NCI-H2171 treated with DMSO at 0.1 percent for 48 hours (cell line): ENCODE data around the gene C4orf54.

Source experiments
- DNase-seq: peaks from one replicate; lab custom pipeline; 2025; lab: John Stamatoyannopoulos, UW

The C4orf54 gene

GRCh38 chr4:99651811-99652485, 5.7 kb downstream of the C4orf54 start:
- no peak for DNase-seq

- no peak for DNase-seq
These were observed 6.4 kb downstream of the C4orf54 start for GRCh38 chr4:99651016-99651769.

DNA sequence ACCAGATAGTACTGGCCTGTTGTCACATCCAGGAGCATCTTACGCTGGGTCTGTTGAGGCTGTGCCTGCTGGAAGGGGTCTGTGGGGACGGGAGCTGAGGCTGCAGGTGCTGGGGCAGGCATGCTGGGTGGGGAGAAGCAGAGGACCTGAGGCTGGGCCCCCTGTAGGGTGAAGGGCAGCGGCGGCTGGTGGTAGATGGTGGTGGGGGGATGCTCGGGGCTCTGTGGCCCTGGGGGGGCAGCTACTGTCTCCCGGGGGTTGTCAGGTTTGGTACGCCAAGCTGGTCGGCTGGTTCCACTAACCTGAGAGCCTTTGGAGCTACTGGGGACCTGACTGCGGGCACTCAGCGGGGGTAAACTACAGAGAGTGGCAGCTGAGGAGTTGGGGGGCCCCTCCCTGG, 7.8 kb downstream of the C4orf54 start:
- no peak for DNase-seq

DNA sequence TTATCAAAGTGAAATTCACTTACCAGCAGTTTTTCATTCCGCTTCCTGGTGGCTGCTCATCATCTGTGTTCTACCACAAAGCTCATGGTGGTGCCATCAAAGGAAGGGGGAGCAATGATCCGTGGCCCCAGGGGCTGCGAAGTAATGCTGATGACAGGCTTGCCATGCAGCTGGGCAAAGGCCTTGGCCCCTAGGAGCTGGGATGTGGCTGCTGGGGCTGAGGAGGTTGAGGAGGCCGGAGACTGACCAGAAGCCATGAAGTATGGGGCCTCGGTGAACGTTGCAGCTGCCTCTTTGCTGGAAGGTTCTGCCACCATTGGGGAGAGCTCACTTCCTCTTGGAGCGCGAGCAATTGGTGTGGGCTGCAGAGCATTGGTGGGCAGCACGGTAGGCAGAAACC, 8.4 kb downstream of the C4orf54 start:
- no peak for DNase-seq

DNA sequence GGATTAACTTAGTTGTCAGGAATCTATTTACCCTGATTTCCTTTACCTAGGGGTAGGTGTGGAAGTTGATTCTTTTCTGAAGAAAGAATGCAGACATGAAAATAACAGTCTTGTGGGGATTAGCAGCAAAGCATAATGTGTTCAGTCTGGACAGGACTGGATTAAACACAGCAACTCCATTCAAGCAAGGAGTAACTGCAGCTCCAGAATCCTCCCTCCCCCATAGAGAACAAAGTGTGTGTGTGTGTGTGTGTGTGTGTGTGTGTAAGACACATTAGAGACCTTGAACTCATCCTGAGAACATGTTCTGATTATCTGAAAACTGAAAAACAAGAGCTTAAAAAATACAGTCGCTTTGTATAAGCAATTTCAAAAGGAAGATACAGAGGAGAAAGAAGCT, 9.3 kb downstream of the C4orf54 start:
- DNase-seq: no peak

GRCh38 chr4:99647071-99647470, 10.6 kb downstream of the C4orf54 start:
- no peak for DNase-seq

GRCh38 chr4:99645638-99646037, 12.0 kb downstream of the C4orf54 start:
- no peak for DNase-seq

GRCh38 chr4:99645036-99645435, 12.6 kb downstream of the C4orf54 start:
- no peak for DNase-seq

DNA sequence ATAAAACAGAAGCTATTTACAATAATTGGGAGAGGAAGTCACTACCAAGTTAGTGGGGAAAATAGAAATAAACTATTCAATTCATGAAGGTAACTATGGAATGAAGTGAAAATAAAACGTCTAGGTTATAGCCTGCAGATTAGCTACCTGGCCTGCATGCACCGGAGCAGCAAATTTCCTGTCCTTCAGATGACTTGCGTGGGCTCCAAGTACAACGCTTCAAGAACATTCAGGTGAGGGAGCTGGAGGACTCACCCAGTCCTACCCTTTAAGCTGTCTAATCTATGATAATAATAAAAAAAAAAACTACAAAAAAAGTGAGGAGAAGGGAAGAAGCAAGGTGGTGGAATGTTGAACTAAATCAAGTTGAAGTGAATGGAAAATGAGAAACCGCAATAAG, 13.2 kb downstream of the C4orf54 start:
- no peak for DNase-seq

DNA sequence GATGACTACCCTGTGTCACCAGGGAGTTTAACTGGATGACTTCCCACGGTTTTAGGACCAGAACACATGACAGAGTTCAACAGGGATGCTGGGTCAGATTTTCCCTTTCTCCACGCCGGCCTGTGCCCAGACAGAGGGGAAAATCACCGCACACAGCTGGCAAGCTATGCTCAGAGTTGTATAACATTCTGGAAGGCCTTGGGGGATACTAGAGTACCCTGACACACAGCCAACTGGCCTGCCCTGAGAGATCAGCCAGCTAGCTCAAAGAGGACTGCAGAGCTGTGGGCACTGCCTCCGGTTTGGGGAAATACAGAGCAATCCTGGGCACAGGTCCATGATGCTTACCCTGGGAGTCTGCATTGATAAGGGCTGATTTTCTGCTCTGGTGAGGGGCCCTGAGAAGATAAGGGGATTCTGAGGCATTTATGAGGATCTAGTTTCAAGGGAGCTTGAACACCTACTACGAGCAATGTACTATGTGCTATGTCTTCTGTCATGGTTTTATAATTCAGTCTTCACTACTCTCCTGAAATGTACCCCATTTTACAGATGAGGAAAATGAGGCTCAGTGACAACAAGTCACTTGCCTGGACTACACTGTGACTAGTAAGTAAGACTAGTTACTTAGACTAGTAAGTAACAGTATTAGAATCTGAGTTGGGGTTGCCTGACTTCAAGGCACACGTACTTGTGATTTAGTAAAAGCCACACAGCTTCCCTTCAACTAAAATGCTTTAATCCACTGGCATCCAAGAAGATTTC, 14.7 kb downstream of the C4orf54 start:
- DNase-seq: no peak

- DNase-seq: no peak
These were observed 17.0 kb downstream of the C4orf54 start for GRCh38 chr4:99640676-99641075.

GRCh38 chr4:99637174-99637573, 20.5 kb downstream of the C4orf54 start:
- DNase-seq: no peak

DNA sequence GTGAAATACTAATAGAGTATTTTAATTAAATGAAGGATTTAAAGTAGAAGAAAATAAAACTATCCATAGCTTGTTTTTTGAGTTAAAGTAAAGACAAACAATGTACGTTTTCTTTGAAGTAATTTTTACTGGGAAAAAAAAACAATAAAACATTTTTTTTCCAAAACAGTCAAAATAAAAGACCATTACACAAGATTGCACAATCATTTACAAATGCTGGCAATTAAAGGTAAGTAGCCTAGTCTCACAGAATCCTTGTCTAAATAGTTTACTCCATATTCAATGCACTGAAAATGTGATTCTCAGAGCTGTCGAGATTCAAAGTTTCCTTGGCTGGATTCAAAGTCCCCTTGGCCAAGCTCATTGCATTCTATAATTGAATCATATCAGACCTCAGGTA, 21.2 kb downstream of the C4orf54 start:
- DNase-seq: no peak

DNA sequence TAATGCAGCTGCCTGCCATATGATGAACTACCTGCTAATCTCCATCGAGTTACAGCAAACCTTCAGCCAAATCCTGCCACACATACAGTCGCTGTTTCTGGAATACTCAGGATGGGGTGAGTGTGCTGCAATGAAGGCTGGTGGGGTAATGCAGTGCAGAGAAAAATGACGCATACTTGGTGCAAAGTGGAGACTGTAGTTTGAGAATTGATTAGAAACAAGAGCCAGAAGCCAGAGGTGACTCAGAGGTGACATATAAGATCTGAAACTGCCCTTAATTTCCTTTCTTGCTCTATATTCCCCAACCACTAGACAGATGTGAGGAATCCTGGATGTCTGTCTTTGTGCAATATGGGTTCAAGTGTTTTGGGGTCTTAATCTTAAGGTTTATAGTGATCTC, 22.0 kb downstream of the C4orf54 start:
- DNase-seq: no peak

DNA sequence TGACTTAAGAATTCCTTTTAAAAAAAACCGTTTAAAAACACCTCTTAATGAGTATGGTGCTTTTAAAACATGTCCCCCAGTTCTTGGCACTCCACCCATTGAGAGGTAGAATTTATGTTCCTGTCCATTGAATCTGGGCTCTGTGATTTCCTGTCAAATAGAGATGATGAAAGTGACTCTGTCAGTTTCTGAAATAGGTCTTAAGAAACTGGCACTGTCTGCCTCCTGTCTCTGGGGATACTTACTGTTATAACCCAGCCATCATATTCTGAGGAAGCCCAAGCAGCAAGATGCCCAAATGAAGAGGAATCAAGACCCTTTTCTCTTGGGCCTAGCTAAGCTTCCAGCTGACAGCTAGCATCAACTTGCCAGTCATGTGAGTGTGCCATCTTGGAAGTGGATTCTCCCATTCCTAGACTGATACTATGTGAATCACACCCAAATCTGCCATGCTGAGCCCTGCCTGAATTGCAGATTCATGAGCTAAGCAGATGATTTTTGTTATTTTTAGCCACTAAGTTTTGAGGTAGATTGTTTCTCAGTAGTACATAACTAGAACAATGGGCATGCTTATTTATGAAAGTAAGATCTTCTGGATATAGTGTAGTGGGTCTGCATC, 22.8 kb downstream of the C4orf54 start:
- DNase-seq: no peak

GRCh38 chr4:99633772-99634171, 23.9 kb downstream of the C4orf54 start:
- DNase-seq: peak; percentile 24

- DNase-seq: no peak
These were observed 26.7 kb downstream of the C4orf54 start for GRCh38 chr4:99630857-99631360.

GRCh38 chr4:99629962-99630554, 27.6 kb downstream of the C4orf54 start:
- DNase-seq: no peak

DNA sequence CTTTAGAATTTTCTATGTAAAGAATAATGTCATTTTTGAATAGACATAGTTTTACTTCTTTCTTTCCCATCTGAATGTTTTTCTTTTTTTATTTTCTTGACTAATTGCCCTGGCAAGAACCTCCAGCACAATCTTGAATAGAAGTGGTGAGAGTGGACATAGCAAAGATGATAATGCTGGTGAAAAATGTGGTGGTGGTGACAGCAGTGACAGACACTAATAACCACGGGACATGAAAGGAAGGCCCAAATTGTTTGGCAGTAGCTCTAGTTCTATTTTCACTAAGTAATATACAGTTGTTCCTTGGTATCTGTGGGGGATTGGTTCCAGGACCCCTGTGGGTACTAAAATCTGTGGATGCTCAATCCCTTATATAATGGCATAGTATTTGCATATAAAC, 29.6 kb downstream of the C4orf54 start:
- no peak for DNase-seq

GRCh38 chr4:99625369-99625768, 32.3 kb downstream of the C4orf54 start:
- DNase-seq: no peak

- DNase-seq: no peak
These were observed 33.4 kb downstream of the C4orf54 start for GRCh38 chr4:99624141-99624719.

GRCh38 chr4:99622341-99622740, 35.3 kb downstream of the C4orf54 start:
- no peak for DNase-seq
